ENCODE data around the gene LRRC52.

- TF ChIP-seq, protein P1, sequence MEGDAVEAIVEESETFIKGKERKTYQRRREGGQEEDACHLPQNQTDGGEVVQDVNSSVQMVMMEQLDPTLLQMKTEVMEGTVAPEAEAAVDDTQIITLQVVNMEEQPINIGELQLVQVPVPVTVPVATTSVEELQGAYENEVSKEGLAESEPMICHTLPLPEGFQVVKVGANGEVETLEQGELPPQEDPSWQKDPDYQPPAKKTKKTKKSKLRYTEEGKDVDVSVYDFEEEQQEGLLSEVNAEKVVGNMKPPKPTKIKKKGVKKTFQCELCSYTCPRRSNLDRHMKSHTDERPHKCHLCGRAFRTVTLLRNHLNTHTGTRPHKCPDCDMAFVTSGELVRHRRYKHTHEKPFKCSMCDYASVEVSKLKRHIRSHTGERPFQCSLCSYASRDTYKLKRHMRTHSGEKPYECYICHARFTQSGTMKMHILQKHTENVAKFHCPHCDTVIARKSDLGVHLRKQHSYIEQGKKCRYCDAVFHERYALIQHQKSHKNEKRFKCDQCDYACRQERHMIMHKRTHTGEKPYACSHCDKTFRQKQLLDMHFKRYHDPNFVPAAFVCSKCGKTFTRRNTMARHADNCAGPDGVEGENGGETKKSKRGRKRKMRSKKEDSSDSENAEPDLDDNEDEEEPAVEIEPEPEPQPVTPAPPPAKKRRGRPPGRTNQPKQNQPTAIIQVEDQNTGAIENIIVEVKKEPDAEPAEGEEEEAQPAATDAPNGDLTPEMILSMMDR (IDR thresholded peaks at IDR 0.05) = no peak
- no peak for TF ChIP-seq EZH2 (IDR thresholded peaks at IDR 0.05; ENCODE audit: borderline replicate concordance, insufficient read depth, low read depth, low read length, poor library complexity, severe bottlenecking)
Measured at GRCh38 chr1:165532053-165532452, 11.7 kb upstream of the LRRC52 start.

All from B cell (primary cell).